Measurements from ENCODE around the gene KCNN3. TPM values are rescaled to one million over a fixed set of nuclear protein-coding genes. Genes with fewer than 3 reads are reported as not detected.

The KCNN3 gene
- total RNA-seq, 1 experiment from 2014 or later, result 1.3 TPM

- ChIA-PET CTCF (no interaction called here), POLR2A (interaction anchor here (0.6 kb wide), 1 partner anchor 17 kb away, joined by 3 read pairs; no protein-coding TSS in a partner anchor)
- Mint-ChIP-seq H3K4me3 (no peak overlapping the region), H3K4me1 (peaks cover 5% of the 10 kb centered on the region), H3K36me3 (no peaks in the 10 kb centered on the region), H3K9me3 (peaks cover 4% of the 10 kb centered on the region; the same call in 1 of the 2 replicates), H3K27me3 (ENCODE audit: low read depth) (peaks cover 4% of the 10 kb centered on the region; the same call in 1 of the 2 replicates), H3K27ac (no peak overlapping the region)
- ATAC-seq (no peak), DNase-seq (ENCODE audit: low spot score) (no peak)
- TF ChIP-seq HMGA2 (CRISPR knock-in tag; IDR thresholded peaks at IDR 0.05), result no peak
- no peak for TF ChIP-seq ZBTB43 (CRISPR knock-in tag; IDR thresholded peaks at IDR 0.05)
- no peak for TF ChIP-seq ZNF317 (CRISPR knock-in tag; IDR thresholded peaks at IDR 0.05; ENCODE audit: borderline replicate concordance, low read depth)
- TF ChIP-seq NR2C2 (CRISPR knock-in tag; IDR thresholded peaks at IDR 0.05), result no peak
- TF ChIP-seq IRF1 (CRISPR knock-in tag; IDR thresholded peaks at IDR 0.05), result no peak
- TF ChIP-seq ZSCAN18 (CRISPR knock-in tag; IDR thresholded peaks at IDR 0.05), result no peak
- TF ChIP-seq OVOL2 (CRISPR knock-in tag; IDR thresholded peaks at IDR 0.05; ENCODE audit: borderline replicate concordance), result no peak
- no peak for TF ChIP-seq CREB1 (CRISPR knock-in tag; IDR thresholded peaks at IDR 0.05)
- TF ChIP-seq ETV6 (CRISPR knock-in tag; IDR thresholded peaks at IDR 0.05), result no peak
- no peak for TF ChIP-seq ERG (CRISPR knock-in tag; IDR thresholded peaks at IDR 0.05)
- no peak for TF ChIP-seq ZBTB21 (CRISPR knock-in tag; IDR thresholded peaks at IDR 0.05; ENCODE audit: borderline replicate concordance)
- no peak for TF ChIP-seq FOXP1 (CRISPR knock-in tag; IDR thresholded peaks at IDR 0.05; ENCODE audit: borderline replicate concordance)
- TF ChIP-seq ATF3 (CRISPR knock-in tag; conservative IDR thresholded peaks at IDR 0.05), result no peak
Measured at GRCh38 chr1:154888757-154889156, 18.7 kb upstream of the KCNN3 start.

GRCh38 chr1:154886281-154887015 is 16.4 kb upstream of the KCNN3 start:
- ATAC-seq (no peak), DNase-seq (ENCODE audit: low spot score) (no peak)
- CTCF ChIA-PET, result interaction anchor here (1.3 to 1.8 kb wide), 3 partner anchors 8 to 67 kb away, joined by 3 to 7 read pairs (median 7); no protein-coding TSS in a partner anchor
- Mint-ChIP-seq H3K27me3 (ENCODE audit: low read depth) (peaks cover 4% of the 10 kb centered on the region; the same call in 1 of the 2 replicates), H3K4me1 (peaks cover 5% of the 10 kb centered on the region), H3K4me3 (no peak overlapping the region), H3K27ac (no peak overlapping the region), H3K36me3 (no peaks in the 10 kb centered on the region), H3K9me3 (no peaks in the 10 kb centered on the region)
- POLR2A ChIA-PET, result no interaction called here
- TF ChIP-seq ARID4B (CRISPR knock-in tag; IDR thresholded peaks at IDR 0.05; ENCODE audit: borderline replicate concordance), result no peak
- no peak for TF ChIP-seq NFATC4 (CRISPR knock-in tag; IDR thresholded peaks at IDR 0.05)
- TF ChIP-seq FOXP4 (CRISPR knock-in tag; IDR thresholded peaks at IDR 0.05), result no peak
- no peak for TF ChIP-seq USF1 (CRISPR knock-in tag; IDR thresholded peaks at IDR 0.05)
- TF ChIP-seq GRHL2 (CRISPR knock-in tag; IDR thresholded peaks at IDR 0.05; ENCODE audit: insufficient replicate concordance, severe bottlenecking), result no peak
- TF ChIP-seq JUN (CRISPR knock-in tag; IDR thresholded peaks at IDR 0.05), result no peak
- TF ChIP-seq USF2 (CRISPR knock-in tag; IDR thresholded peaks at IDR 0.05), result no peak
- no peak for TF ChIP-seq MXD4 (CRISPR knock-in tag; IDR thresholded peaks at IDR 0.05; ENCODE audit: borderline replicate concordance)

Measured in WTC11 (cell line).